Measurements from ENCODE around the gene IWS1. TPM values are rescaled to one million over a fixed set of nuclear protein-coding genes. Genes with fewer than 3 reads are reported as not detected.

The IWS1 gene
- total RNA-seq, 1 experiment from 2014 or later = 70.5 TPM

GRCh38 chr2:127465258-127465657, 61.0 kb downstream of the IWS1 start:
- peaks cover 29% of the 10 kb centered on the region for H3K4me1 Mint-ChIP-seq
- TF ChIP-seq ZMAT4 (CRISPR knock-in tag; IDR thresholded peaks at IDR 0.05) (no peak), PRDM15 (CRISPR knock-in tag; IDR thresholded peaks at IDR 0.05) (no peak), TEAD4 (CRISPR knock-in tag; IDR thresholded peaks at IDR 0.05) (no peak), IRF1 (CRISPR knock-in tag; IDR thresholded peaks at IDR 0.05) (no peak), RELA (CRISPR knock-in tag; IDR thresholded peaks at IDR 0.05; ENCODE audit: borderline replicate concordance) (no peak), ARID4B (CRISPR knock-in tag; IDR thresholded peaks at IDR 0.05; ENCODE audit: borderline replicate concordance) (no peak), NR1H2 (CRISPR knock-in tag; IDR thresholded peaks at IDR 0.05) (no peak), SOX15 (CRISPR knock-in tag; IDR thresholded peaks at IDR 0.05) (no peak), NR3C1 (CRISPR knock-in tag; conservative IDR thresholded peaks at IDR 0.05; ENCODE audit: low read depth) (no peak), E2F5 (CRISPR knock-in tag; IDR thresholded peaks at IDR 0.05) (no peak), ZNF396 (CRISPR knock-in tag; IDR thresholded peaks at IDR 0.05; ENCODE audit: borderline replicate concordance) (no peak), EMX1 (CRISPR knock-in tag; IDR thresholded peaks at IDR 0.05) (no peak), ZNF532 (CRISPR knock-in tag; IDR thresholded peaks at IDR 0.05; ENCODE audit: borderline replicate concordance) (no peak), JAZF1 (CRISPR knock-in tag; IDR thresholded peaks at IDR 0.05) (no peak), NFYB (CRISPR knock-in tag; conservative IDR thresholded peaks at IDR 0.05; ENCODE audit: low read depth) (no peak), ZNF281 (CRISPR knock-in tag; IDR thresholded peaks at IDR 0.05) (no peak), ZNF138 (CRISPR knock-in tag; conservative IDR thresholded peaks at IDR 0.05) (no peak), HMGA2 (CRISPR knock-in tag; IDR thresholded peaks at IDR 0.05) (no peak), SMAD3 (CRISPR knock-in tag; IDR thresholded peaks at IDR 0.05; ENCODE audit: borderline replicate concordance) (no peak)
- ChIA-PET CTCF (interaction anchor here (0.6 to 1.7 kb wide), 3 partner anchors 14 to 390 kb away, joined by 3 to 6 read pairs (median 4); no protein-coding TSS in a partner anchor), POLR2A (interaction anchor here (1.5 kb wide), 1 partner anchor 15 kb away, joined by 3 read pairs; no protein-coding TSS in a partner anchor)
- peak overlapping the region; percentile 17; the same call in 1 of the 2 replicates for H3K27ac Mint-ChIP-seq
- no peaks in the 10 kb centered on the region for H3K27me3 Mint-ChIP-seq (ENCODE audit: low read depth)
- H3K36me3 Mint-ChIP-seq = peaks cover 11% of the 10 kb centered on the region
- ATAC-seq (no peak), DNase-seq (ENCODE audit: low spot score) (no peak)
- no peaks in the 10 kb centered on the region for H3K9me3 Mint-ChIP-seq
- no peak overlapping the region for H3K4me3 Mint-ChIP-seq
